ENCODE results near the gene RNF17.

- TF ChIP-seq KLF9 (tag by site-specific recombination; IDR thresholded peaks at IDR 0.05; ENCODE audit: low read depth), result no peak
- TF ChIP-seq, protein P1, sequence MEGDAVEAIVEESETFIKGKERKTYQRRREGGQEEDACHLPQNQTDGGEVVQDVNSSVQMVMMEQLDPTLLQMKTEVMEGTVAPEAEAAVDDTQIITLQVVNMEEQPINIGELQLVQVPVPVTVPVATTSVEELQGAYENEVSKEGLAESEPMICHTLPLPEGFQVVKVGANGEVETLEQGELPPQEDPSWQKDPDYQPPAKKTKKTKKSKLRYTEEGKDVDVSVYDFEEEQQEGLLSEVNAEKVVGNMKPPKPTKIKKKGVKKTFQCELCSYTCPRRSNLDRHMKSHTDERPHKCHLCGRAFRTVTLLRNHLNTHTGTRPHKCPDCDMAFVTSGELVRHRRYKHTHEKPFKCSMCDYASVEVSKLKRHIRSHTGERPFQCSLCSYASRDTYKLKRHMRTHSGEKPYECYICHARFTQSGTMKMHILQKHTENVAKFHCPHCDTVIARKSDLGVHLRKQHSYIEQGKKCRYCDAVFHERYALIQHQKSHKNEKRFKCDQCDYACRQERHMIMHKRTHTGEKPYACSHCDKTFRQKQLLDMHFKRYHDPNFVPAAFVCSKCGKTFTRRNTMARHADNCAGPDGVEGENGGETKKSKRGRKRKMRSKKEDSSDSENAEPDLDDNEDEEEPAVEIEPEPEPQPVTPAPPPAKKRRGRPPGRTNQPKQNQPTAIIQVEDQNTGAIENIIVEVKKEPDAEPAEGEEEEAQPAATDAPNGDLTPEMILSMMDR (tag by site-specific recombination; IDR thresholded peaks at IDR 0.05), result no peak
- TF ChIP-seq, protein P2, sequence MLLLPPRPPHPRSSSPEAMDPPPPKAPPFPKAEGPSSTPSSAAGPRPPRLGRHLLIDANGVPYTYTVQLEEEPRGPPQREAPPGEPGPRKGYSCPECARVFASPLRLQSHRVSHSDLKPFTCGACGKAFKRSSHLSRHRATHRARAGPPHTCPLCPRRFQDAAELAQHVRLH (tag by site-specific recombination; IDR thresholded peaks at IDR 0.05), result no peak
- no peak for TF ChIP-seq BCL6B (tag by site-specific recombination; IDR thresholded peaks at IDR 0.05)
Measured at GRCh38 chr13:24802074-24802473, 38.1 kb downstream of the RNF17 start.
